Trophoblast cell (in vitro differentiated cells and primary cell): Measurements from ENCODE around the gene WFDC1.

ENCODE experiments used
- DNase-seq, 2 donors: peaks; one replicate each; pipeline ENCODE4 v3.0.0-alpha.2; 2016
- H2AFZ ChIP-seq: 2 replicates; pipeline ENCODE4 v1.6.1; 2013; ENCODE audit warnings: low read length, moderate library complexity, mild to moderate bottlenecking; ENCODE audit not compliant: insufficient read depth, poor library complexity
- H2AK5ac ChIP-seq: 2 replicates; pipeline ENCODE4 v1.6.1; 2013; ENCODE audit warnings: mild to moderate bottlenecking, low read length
- H2BK120ac ChIP-seq: 2 replicates; pipeline ENCODE4 v1.6.1; 2013; ENCODE audit warnings: low read length, mild to moderate bottlenecking, moderate library complexity; ENCODE audit not compliant: insufficient read depth, poor library complexity
- H2BK12ac ChIP-seq: 2 replicates; pipeline ENCODE4 v1.6.1; 2013; ENCODE audit warnings: mild to moderate bottlenecking, low read length, moderate library complexity
- H2BK5ac ChIP-seq: 2 replicates; pipeline ENCODE4 v1.6.1; 2013; ENCODE audit warnings: low read length, low read depth, moderate library complexity, mild to moderate bottlenecking; ENCODE audit not compliant: poor library complexity
- H3K14ac ChIP-seq: 2 replicates; pipeline ENCODE4 v1.6.1; 2013; ENCODE audit warnings: mild to moderate bottlenecking, low read length
- H3K18ac ChIP-seq: 2 replicates; pipeline ENCODE4 v1.6.1; 2013; ENCODE audit warnings: mild to moderate bottlenecking, low read length
- H3K23ac ChIP-seq: 2 replicates; pipeline ENCODE4 v1.6.1; 2013; ENCODE audit warnings: low read length
- H3K27ac ChIP-seq: 2 replicates; pipeline ENCODE4 v1.5.1; 2013; ENCODE audit warnings: low read depth, mild to moderate bottlenecking, inconsistent platforms, low read length, moderate library complexity
- H3K27me3 ChIP-seq: 2 replicates; pipeline ENCODE4 v1.6.1; 2013; ENCODE audit warnings: inconsistent platforms, mild to moderate bottlenecking, low read length, moderate library complexity; ENCODE audit not compliant: insufficient read depth
- H3K36me3 ChIP-seq, 2 experiments: 1 replicate in 1 of 2; 2 replicates in 1 of 2; pipeline ENCODE4 v1.6.1; 2013; ENCODE audit warnings: low read length in 2 of 2, mild to moderate bottlenecking in 2 of 2, moderate library complexity in 1 of 2; ENCODE audit not compliant: insufficient read depth in 2 of 2, control insufficient read depth in 1 of 2
- H3K4ac ChIP-seq: 2 replicates; pipeline ENCODE4 v1.6.1; 2013; ENCODE audit warnings: low read depth, mild to moderate bottlenecking, low read length, moderate library complexity
- H3K4me1 ChIP-seq, 2 experiments: 1 replicate in 1 of 2; 2 replicates in 1 of 2; pipeline ENCODE4 v1.6.1; 2013; ENCODE audit warnings: low read length in 2 of 2, mild to moderate bottlenecking in 2 of 2, moderate library complexity in 1 of 2; ENCODE audit not compliant: insufficient read depth in 2 of 2, control insufficient read depth in 1 of 2
- H3K4me2 ChIP-seq: 2 replicates; pipeline ENCODE4 v1.6.1; 2013; ENCODE audit warnings: inconsistent platforms, mild to moderate bottlenecking, low read length, moderate library complexity
- H3K4me3 ChIP-seq: 2 replicates; pipeline ENCODE4 v1.5.1; 2013; ENCODE audit warnings: mild to moderate bottlenecking, low read depth, low read length, inconsistent platforms
- H3K79me1 ChIP-seq: one replicate; pipeline ENCODE4 v1.6.1; 2013; ENCODE audit warnings: low read length
- H3K79me2 ChIP-seq: 2 replicates; pipeline ENCODE4 v1.6.1; 2013; ENCODE audit warnings: low read length, mild to moderate bottlenecking; ENCODE audit not compliant: control insufficient read depth, insufficient read depth, poor library complexity
- H3K9ac ChIP-seq: 2 replicates; pipeline ENCODE4 v1.6.1; 2013; ENCODE audit warnings: mild to moderate bottlenecking, low read length
- H3K9me3 ChIP-seq: 2 replicates; pipeline ENCODE4 v1.6.1; 2013; ENCODE audit warnings: low read depth, mild to moderate bottlenecking, control low read depth, inconsistent platforms, low read length; ENCODE audit not compliant: insufficient read depth
- H4K12ac ChIP-seq: 2 replicates; pipeline ENCODE4 v1.6.1; 2013; ENCODE audit warnings: low read depth, mild to moderate bottlenecking, low read length, moderate library complexity
- H4K8ac ChIP-seq: 2 replicates; pipeline ENCODE4 v1.6.1; 2013; ENCODE audit warnings: low read depth, mild to moderate bottlenecking, low read length, moderate library complexity
- H4K91ac ChIP-seq: one replicate; pipeline ENCODE4 v1.6.1; 2013; ENCODE audit warnings: low read depth, mild to moderate bottlenecking, low read length, moderate library complexity
- WGBS: extraction: QIAGEN DNeasy Blood & Tissue Kit; methylation state at CpG from one replicate; pipeline ENCODE4 v1.1.7; 2013; ENCODE audit warnings: missing lambda C conversion rate; ENCODE audit not compliant: insufficient read length, insufficient coverage; ENCODE audit errors: extremely low coverage; 5-methylcytosine and 5-hydroxymethylcytosine counted together

The WFDC1 gene

DNA sequence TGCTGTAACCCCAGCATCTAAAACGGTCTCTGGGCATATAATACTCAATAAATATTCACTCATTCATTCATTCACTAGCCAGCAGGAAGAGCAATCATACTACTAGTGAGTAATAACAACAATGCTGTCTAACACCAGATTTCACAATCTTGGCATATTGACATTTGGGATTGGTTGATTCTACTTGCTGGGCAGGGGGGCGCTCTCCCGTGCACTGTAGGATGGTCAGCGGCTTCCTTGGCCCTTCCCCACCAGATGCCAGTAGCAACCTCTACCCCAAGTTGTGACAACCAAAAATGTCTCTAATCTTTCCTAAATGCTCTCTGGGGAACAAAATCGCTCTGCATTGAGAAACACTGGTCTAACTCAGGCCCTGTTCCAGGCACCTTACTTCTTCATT, 20.7 kb downstream of the WFDC1 start:
- Histone ChIP-seq H3K27me3 (peaks cover 4% of the 10 kb centered on the region), H2AFZ (no peak overlapping the region), H2BK12ac (no peak overlapping the region), H2BK120ac (no peak overlapping the region), H3K4ac (no peak overlapping the region), H2BK5ac (no peak overlapping the region), H3K9ac (no peak overlapping the region), H3K9me3 (peaks cover 8% of the 10 kb centered on the region), H2AK5ac (no peak overlapping the region), H4K8ac (no peak overlapping the region), H3K36me3 (no peaks in the 10 kb centered on the region), H3K4me3 (no peak overlapping the region), H3K4me2 (no peak overlapping the region), H3K79me2 (no peaks in the 10 kb centered on the region), H3K14ac (no peak overlapping the region), H3K18ac (no peak overlapping the region), H3K79me1 (no peaks in the 10 kb centered on the region), H3K4me1 (peaks cover 0 to 2% of the 10 kb centered on the region in 2 experiments), H4K12ac (no peak overlapping the region), H3K27ac (no peak overlapping the region), H3K23ac (no peak overlapping the region), H4K91ac (no peak overlapping the region)
- WGBS, result no CpG with 5 or more reads among the region's 5 CpGs
- no peak for DNase-seq

DNA sequence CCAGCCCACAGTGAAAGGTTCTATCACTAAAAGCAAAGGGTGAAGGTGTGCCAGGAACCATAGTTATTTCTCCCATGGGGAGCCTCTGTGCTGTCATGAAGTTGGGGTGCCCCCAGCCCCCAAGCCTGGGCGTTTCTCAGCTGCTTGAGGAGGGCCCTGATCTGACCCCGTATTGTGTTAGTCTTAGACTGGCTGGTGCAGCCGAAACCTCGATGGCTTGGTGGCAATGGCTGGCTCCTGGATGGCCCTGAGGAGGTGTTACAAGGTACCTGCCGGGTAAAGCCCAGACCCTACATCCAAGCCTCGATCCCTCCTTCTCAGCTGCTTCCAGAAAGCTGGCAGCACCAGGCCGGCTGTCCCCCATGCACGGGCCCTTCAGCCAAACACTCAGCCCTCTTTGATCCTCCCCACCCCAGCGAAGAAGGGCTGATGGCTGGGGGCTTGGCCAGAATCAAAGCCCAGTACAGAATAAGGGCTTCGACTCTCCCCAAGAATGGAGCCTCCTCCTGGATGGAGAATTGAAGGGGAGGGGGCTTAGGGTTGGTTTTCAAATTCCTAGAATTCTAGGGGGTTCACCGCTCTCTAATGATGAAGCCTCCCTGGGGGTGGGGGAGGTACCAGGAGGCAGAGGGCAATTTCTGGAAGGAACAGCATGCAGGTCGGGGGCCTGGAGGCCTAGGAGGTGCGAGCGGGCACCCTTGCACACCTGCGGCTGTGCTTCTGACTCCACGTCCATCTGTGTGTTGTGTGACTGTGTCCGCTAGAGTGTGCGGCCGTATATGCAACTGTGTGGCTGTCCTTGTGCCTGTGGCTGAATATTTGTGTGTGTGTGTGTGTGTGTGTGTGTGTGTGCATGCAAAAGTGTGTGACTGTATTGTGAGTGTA, 23.7 kb downstream of the WFDC1 start:
- no peak overlapping the region for H4K8ac ChIP-seq
- no peak overlapping the region for H3K4ac ChIP-seq
- no peak overlapping the region for H2BK120ac ChIP-seq
- no peaks in the 10 kb centered on the region for H3K27me3 ChIP-seq
- H3K14ac ChIP-seq, result no peak overlapping the region
- H3K27ac ChIP-seq, result no peak overlapping the region
- no peak overlapping the region for H3K4me2 ChIP-seq
- no peak overlapping the region for H2BK5ac ChIP-seq
- no peak overlapping the region for H2AFZ ChIP-seq
- no peak overlapping the region for H3K18ac ChIP-seq
- peaks cover 8% of the 10 kb centered on the region for H3K9me3 ChIP-seq
- H4K91ac ChIP-seq, result no peak overlapping the region
- H3K9ac ChIP-seq, result no peak overlapping the region
- DNase-seq, result no peak
- H2BK12ac ChIP-seq, result no peak overlapping the region
- WGBS, result no CpG with 5 or more reads among the region's 19 CpGs
- no peak overlapping the region for H2AK5ac ChIP-seq
- no peak overlapping the region for H4K12ac ChIP-seq
- H3K4me1 ChIP-seq, result peaks cover 3 to 4% of the 10 kb centered on the region in 2 experiments
- H3K79me1 ChIP-seq, result no peaks in the 10 kb centered on the region
- no peaks in the 10 kb centered on the region for H3K36me3 ChIP-seq
- no peaks in the 10 kb centered on the region for H3K79me2 ChIP-seq
- no peak overlapping the region for H3K4me3 ChIP-seq
- H3K23ac ChIP-seq, result no peak overlapping the region

DNA sequence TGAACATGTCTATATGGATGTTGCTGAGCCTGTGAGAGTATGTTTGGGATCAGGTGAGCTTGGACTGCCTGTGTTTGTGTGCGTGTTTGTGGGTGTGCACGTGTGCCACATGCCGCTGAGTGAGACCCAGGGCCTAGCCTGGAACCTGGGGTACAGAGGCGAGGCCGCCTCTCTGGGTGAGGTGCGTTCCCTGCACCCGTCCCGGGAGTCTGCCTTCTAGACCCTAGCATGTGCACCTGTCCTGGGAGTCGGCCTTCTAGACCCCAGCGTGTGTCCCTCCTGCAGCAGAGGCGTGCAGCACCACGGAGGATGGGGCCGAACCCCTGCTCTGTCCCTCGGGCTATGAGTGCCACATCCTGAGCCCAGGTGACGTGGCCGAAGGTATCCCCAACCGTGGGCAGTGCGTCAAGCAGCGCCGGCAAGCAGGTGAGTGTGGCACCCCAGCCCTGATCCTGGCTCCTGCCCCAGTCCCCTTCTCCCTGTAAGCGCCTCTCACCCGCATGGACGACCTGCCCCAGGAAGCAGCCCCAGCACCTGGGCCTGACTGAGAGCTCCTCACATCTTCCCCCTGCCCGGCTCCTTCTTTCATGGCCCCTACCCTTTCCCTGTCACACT, 24.6 kb downstream of the WFDC1 start:
- peaks cover 3 to 4% of the 10 kb centered on the region in 2 experiments for H3K4me1 ChIP-seq
- no peak overlapping the region for H2AK5ac ChIP-seq
- no peak overlapping the region for H3K27ac ChIP-seq
- H3K4ac ChIP-seq, result no peak overlapping the region
- WGBS, result no CpG with 5 or more reads among the region's 24 CpGs
- H3K79me2 ChIP-seq, result no peaks in the 10 kb centered on the region
- H4K91ac ChIP-seq, result no peak overlapping the region
- DNase-seq, result no peak
- no peak overlapping the region for H4K8ac ChIP-seq
- no peak overlapping the region for H3K4me3 ChIP-seq
- no peak overlapping the region for H4K12ac ChIP-seq
- no peak overlapping the region for H2BK12ac ChIP-seq
- H3K27me3 ChIP-seq, result no peaks in the 10 kb centered on the region
- no peak overlapping the region for H3K14ac ChIP-seq
- no peaks in the 10 kb centered on the region for H3K79me1 ChIP-seq
- H2BK120ac ChIP-seq, result no peak overlapping the region
- H3K23ac ChIP-seq, result no peak overlapping the region
- no peak overlapping the region for H3K18ac ChIP-seq
- H3K9ac ChIP-seq, result no peak overlapping the region
- H3K9me3 ChIP-seq, result peaks cover 8% of the 10 kb centered on the region
- no peak overlapping the region for H2BK5ac ChIP-seq
- no peaks in the 10 kb centered on the region for H3K36me3 ChIP-seq
- no peak overlapping the region for H2AFZ ChIP-seq
- no peak overlapping the region for H3K4me2 ChIP-seq

DNA sequence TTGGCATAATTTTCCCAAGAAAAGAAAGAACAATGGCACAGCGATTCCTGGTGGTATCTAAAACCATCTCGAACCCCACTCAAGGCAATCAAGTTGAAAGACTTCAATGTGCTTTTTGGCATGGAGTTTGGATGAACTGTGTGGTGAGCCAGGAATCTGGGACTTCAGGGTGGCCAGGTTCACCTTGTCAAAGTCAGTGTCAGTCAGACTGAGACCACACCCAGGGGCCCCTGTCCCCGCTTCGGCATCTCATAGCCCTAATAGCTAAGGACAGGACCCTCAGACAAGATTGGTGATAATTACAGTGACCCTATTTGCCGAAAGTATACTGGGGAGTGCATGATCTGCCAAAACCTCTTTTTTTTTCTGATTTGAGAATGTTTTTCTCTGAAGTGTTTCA, 25.8 kb downstream of the WFDC1 start:
- H2BK5ac ChIP-seq, result no peak overlapping the region
- DNase-seq, result no peak
- H3K14ac ChIP-seq, result no peak overlapping the region
- no peak overlapping the region for H3K4me3 ChIP-seq
- H4K8ac ChIP-seq, result no peak overlapping the region
- no peak overlapping the region for H3K27ac ChIP-seq
- WGBS, result no CpG with 5 or more reads among the region's 5 CpGs
- no peak overlapping the region for H2BK12ac ChIP-seq
- H2BK120ac ChIP-seq, result no peak overlapping the region
- no peaks in the 10 kb centered on the region for H3K79me1 ChIP-seq
- H3K18ac ChIP-seq, result no peak overlapping the region
- H3K9me3 ChIP-seq, result peaks cover 8% of the 10 kb centered on the region
- H4K91ac ChIP-seq, result no peak overlapping the region
- no peak overlapping the region for H3K23ac ChIP-seq
- H3K27me3 ChIP-seq, result no peaks in the 10 kb centered on the region
- H3K9ac ChIP-seq, result no peak overlapping the region
- H3K4ac ChIP-seq, result no peak overlapping the region
- no peak overlapping the region for H3K4me2 ChIP-seq
- no peak overlapping the region for H2AFZ ChIP-seq
- no peaks in the 10 kb centered on the region for H3K79me2 ChIP-seq
- no peaks in the 10 kb centered on the region for H3K36me3 ChIP-seq
- no peak overlapping the region for H2AK5ac ChIP-seq
- peaks cover 3 to 4% of the 10 kb centered on the region in 2 experiments for H3K4me1 ChIP-seq
- no peak overlapping the region for H4K12ac ChIP-seq
